ENCODE measurements around the gene TRPV2.

TRPV2 gene

GRCh38 chr17:16459271-16459670 is 43.9 kb downstream of the TRPV2 start:
- no peak for FAIRE-seq

GRCh38 chr17:16459855-16460550 is 44.6 kb downstream of the TRPV2 start:
- FAIRE-seq, result no peak

DNA sequence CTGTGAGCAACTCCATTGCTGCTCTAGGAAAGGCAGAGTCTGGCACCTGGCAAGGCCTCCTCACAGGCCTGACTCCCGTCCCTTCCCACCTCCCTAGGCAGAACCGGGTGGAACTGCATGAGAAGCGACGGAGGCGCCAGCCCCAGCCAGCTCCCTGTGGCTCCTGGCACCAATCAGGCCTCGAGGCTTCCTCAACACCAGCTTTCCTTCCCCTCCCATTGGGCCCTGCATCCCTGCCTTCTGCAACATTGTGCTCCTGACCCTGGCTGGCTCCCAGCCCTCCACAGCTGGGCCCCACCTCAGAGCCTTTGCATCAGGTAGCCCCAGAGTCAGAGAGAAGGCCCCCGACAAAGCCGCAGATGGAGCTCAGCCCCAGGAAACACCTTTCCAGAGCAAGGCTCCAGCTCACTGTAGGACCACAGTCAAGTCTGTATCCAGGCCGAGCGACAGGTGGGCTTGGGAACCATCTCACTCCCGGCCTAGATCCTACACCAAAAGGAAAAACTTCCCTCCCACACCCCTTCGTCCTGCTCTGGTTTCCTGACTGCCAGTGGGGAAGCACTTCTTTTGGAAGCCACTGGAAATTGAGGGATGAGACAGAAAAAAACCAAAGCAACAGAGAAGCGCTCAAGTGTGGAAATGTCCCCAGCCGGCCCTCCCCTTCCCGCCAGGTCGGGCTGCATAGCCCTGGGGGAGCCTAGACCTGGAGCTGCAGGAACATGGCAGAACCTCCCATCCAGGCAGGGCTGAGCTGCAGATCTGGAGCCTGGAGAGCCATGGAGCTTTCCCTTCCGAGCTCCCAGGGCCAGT is 45.6 kb downstream of the TRPV2 start:
- FAIRE-seq, result no peak

DNA sequence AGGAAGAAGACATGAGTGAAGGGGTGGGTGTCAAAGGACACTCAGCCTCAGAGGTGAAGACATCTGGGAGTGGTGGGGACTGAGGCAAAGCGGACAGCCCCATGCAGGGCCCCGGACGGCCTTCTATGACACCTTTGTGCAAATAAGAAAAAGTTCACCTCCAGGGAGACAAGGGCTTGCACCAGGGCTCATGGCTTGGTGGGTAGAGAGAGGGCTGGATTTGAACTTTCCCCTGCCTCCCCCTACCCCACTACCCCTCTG is 46.2 kb downstream of the TRPV2 start:
- FAIRE-seq, result no peak

GRCh38 chr17:16462070-16462864 is 46.9 kb downstream of the TRPV2 start:
- FAIRE-seq, result no peak

- no peak for FAIRE-seq
Observed at GRCh38 chr17:16463358-16464302, 48.3 kb downstream of the TRPV2 start.

GRCh38 chr17:16464303-16465051 is 49.1 kb downstream of the TRPV2 start:
- FAIRE-seq, result no peak

DNA sequence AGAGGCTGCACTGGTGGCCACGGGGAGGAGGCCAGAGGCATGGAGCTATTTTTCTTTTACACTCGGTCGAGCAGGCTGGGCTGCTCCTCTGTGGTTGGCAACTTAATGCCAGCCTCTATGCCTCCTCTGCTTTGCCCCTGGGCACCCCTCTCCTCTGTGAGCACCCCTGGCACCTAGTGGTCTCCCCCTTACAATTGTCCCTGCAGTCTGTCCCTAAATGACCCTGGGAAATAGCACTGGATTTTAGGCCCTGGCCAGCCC is 49.6 kb downstream of the TRPV2 start:
- FAIRE-seq, result no peak

DNA sequence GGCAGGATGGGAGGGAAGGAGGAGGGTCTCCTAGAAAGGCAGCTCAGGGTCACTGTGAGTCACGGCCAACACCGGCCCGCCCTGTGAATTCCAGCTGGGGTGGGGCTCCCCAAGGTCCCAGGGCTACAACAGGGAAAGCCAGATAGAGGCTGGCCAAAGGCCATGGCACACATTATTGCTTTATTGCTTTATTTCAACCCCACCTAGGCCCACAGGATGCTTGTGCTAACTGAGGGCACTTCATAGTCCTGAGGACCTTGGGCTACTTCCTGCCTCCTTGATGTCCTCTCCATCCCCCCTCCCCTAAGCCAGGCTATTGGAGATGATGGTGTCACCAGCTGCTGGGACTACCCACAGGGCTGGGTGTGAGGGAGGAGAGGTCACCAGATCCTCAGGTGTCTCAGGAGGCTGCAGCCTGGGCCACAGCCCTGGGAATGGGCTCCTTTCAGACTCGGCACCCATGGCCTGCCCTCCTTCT is 50.5 kb downstream of the TRPV2 start:
- FAIRE-seq, result no peak

DNA sequence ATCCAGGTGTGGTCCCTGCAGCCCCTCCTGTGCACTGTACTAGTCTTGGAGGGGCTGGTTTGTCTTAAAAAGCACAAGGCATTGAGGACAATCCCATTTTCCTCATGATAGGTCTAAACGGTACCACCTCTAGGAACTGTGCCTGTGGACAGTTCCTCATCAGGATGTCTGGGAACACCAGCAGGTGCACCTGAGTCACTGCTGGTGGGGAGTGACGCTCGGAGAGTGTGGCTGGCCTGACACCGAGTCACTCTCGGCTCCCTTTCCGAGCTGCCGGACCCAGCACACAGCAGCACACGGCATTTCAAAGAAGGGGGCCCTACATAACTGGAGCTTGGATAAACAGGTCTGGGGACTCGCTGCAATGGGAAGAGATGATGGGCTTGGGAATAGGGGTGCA is 51.0 kb downstream of the TRPV2 start:
- no peak for FAIRE-seq

DNA sequence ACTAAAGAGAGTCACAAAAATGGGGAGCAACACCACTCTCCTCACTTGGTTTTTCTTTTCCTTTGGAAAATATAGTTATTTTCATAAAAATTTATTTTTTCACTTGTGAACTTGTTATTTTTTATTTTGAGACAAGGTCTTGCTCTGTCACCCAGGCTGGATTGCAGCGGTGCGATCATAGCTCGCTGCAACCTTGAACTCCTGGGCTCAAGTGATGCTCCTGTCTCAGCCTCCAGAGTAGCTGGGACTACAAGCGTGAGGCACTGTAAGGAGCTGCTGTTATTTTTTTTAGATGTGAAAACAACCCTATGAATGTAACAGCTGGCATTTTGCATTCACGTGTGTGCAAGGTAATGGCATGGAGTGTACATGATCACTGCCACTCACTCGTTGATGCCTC is 51.7 kb downstream of the TRPV2 start:
- FAIRE-seq, result no peak

- no peak for FAIRE-seq
Observed at GRCh38 chr17:16467886-16468285, 52.5 kb downstream of the TRPV2 start.

DNA sequence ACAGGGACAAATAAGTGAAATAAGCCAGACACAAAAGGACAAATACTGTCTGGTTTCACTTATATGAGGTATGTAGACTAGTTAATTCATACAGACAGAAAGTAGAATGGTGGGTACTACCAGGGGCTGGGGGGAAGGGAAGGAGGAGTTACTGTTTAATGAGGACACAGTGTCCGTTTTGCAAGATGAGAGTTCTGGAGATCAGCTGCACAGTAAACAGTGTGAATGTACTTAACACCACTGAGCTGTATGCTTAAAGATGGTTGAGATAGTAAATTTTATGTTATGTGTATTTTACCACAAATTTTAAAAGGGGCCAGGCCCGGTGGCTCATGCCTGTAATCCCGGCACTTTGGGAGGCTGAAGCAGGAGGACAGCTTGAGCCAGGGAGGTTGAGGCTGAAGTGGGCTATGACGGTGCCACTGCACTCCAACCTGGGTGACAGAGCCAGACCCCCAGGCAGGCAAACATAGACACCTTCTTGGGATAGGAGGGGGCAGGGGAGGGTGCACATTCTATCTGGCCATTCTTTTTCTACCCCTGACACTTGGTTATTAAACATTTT is 53.1 kb downstream of the TRPV2 start:
- FAIRE-seq, result no peak

DNA sequence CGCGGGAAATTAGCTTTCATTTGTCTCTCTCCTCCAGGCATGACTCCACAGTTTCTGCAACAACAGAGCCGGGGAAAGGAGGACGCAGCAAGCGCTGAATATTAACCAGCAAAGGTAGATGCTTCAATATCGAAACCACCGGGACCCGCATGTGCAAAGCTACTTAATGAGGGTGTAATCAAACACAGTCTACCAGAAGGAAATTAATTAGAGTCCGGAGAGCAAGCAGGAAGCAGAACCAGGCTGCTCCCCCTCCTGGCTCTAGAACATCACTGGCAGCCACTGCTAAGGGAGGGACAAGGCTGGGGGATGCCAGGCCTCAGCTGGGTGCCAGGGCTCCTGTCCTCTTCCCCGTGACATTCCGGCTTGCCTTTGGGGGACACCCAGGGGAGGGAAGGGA is 54.9 kb downstream of the TRPV2 start:
- FAIRE-seq, result no peak

- FAIRE-seq, result no peak
Observed at GRCh38 chr17:16471295-16471694, 55.9 kb downstream of the TRPV2 start.

DNA sequence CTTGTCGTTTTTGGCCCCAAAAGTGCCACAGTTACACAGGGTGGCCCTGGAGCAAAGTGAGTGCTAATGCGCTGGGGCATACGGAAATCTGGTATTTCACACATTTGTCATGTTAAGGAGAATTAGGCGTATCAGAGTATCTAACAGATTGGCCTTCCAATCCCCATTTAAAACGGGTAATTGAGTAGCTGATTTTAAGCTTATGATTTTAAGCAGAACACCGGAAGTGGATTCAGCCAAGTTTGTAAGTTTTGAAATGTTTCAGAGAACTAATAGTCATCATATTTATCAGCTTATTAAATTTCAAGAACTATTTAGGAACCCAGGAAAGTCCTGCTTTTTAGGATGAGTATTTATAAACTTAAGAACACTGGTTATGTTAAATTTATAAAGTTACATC is 57.2 kb downstream of the TRPV2 start:
- FAIRE-seq, result no peak

- FAIRE-seq, result no peak
Observed at GRCh38 chr17:16473044-16474011, 58.0 kb downstream of the TRPV2 start.

DNA sequence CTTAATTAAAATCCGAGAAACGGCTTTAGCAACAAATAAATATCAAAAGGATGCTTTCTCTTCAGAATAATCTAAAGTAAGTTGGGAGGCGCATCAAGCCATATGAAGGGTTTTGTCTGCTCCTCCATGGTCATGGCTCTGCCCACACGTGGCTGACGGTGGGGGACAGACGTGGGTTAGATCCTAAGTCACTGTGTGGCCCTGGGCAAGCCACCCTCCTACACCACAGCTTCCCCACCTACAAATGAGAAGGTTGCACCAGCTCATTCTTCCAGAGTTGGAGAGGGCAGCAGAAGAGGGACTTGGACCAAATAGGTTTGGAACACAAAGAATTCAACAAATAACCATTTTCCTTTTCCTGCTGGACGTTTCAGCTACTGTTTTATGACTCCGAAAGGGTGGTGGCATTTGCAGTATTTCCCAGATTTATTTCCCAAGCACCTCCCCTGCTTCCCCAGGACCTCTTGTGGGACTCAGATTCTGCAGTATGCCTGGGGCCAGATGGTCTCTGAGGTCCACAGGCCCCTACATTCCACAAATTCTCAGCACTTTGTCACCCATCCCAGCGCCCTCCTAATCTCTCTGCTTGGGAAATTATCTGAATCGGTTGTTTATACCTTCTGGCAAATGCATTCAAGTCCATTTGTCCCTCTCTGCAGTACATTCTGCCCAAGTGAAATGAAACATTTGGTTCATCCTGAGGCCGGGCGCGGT is 58.8 kb downstream of the TRPV2 start:
- FAIRE-seq, result no peak

DNA sequence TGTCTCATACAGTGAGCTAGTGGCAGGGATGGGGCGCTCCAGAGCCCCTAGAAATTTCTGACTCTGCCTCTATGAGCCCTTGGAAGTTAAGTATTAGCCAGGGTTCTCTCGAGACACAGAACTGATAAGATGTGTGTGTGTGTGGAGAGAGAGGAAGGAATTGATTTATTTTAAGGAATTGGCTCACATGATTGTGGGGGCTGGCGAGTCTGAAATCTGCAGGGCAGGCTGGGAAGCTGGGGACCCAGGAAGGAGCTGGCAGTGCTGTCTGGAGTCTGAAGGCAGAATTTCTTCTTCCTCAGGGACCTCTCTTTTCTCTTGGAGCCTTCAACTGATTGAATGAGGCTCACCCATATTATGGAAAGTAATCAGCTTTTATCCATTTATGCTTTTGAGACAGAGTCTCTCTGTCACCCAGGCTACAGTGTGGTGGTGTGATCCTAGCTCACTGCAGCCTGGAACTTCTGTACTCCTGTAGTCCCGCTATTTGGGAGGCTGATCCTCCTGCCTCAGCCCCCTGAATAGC is 59.9 kb downstream of the TRPV2 start:
- FAIRE-seq, result no peak

- FAIRE-seq, result no peak
Observed at GRCh38 chr17:16477255-16477654, 61.9 kb downstream of the TRPV2 start.
